ENCODE measurements around the gene MYH9. TPM values are rescaled to one million over a fixed set of nuclear protein-coding genes. Genes with fewer than 3 reads are reported as not detected.

The MYH9 gene
- total RNA-seq, 2 experiments from 2014 or later, result 112 to 223 TPM

GRCh38 chr22:36287881-36288515, 99.8 kb downstream of the MYH9 start:
- H3K36me3 ChIP-seq (ENCODE audit: insufficient read depth, low read length), result peaks cover 84% of the 10 kb centered on the region
- intact Hi-C loops (cut with micrococcal nuclease; ENCODE audit: unreplicated experiment), result no loop called here
- ChIA-PET POLR2A (no interaction called here), CTCF (ENCODE audit: unreplicated experiment) (no interaction called here)
- no peak overlapping the region for H2AFZ ChIP-seq (ENCODE audit: low read length)
- H4K20me1 ChIP-seq (ENCODE audit: insufficient read depth, low read length), result no peaks in the 10 kb centered on the region
- no peak overlapping the region for H3K4me2 ChIP-seq (ENCODE audit: low read length)
- no peaks in the 10 kb centered on the region for H3K79me2 ChIP-seq (ENCODE audit: insufficient read depth, low read depth, low read length)
- DNase-seq (ENCODE audit: low spot score), result no peak
- H3K27ac ChIP-seq (ENCODE audit: low read depth, low read length, poor library complexity, severe bottlenecking), result no peak overlapping the region
- H3K9me3 ChIP-seq (ENCODE audit: low read length), result no peaks in the 10 kb centered on the region
- TF ChIP-seq EZH2phosphoT487 (IDR thresholded peaks at IDR 0.05; ENCODE audit: borderline replicate concordance, low read depth, low read length) (no peak), CTCF (conservative IDR thresholded peaks at IDR 0.05; ENCODE audit: low read length) (no peak)
- no peaks in the 10 kb centered on the region for H3K4me1 ChIP-seq (ENCODE audit: insufficient read depth, low read length, poor library complexity, severe bottlenecking)
- no peak overlapping the region for H3K4me3 ChIP-seq (ENCODE audit: low read depth, low read length, poor library complexity, severe bottlenecking)
- H3K9me2 ChIP-seq (ENCODE audit: insufficient read depth, low read length), result no peaks in the 10 kb centered on the region
- no TSS peak for BruUV-seq (replicated peaks)

GRCh38 chr22:36286096-36286957, 101.4 kb downstream of the MYH9 start:
- peak; percentile 69 for DNase-seq (ENCODE audit: low spot score)
- Histone ChIP-seq H3K4me3 (ENCODE audit: low read depth, low read length, poor library complexity, severe bottlenecking) (no peak overlapping the region), H3K4me1 (ENCODE audit: insufficient read depth, low read length, poor library complexity, severe bottlenecking) (no peaks in the 10 kb centered on the region), H2AFZ (ENCODE audit: low read length) (no peak overlapping the region), H3K27ac (ENCODE audit: low read depth, low read length, poor library complexity, severe bottlenecking) (no peak overlapping the region), H4K20me1 (ENCODE audit: insufficient read depth, low read length) (no peaks in the 10 kb centered on the region), H3K79me2 (ENCODE audit: insufficient read depth, low read depth, low read length) (no peaks in the 10 kb centered on the region), H3K36me3 (ENCODE audit: insufficient read depth, low read length) (peaks cover 85% of the 10 kb centered on the region), H3K4me2 (ENCODE audit: low read length) (no peak overlapping the region), H3K9me2 (ENCODE audit: insufficient read depth, low read length) (no peaks in the 10 kb centered on the region), H3K9me3 (ENCODE audit: low read length) (no peaks in the 10 kb centered on the region)
- BruUV-seq (replicated peaks), result no TSS peak
- ChIA-PET POLR2A (interaction anchor here (0.6 kb wide), 2 partner anchors 39 to 529 kb away, joined by 3 read pairs; no protein-coding TSS in a partner anchor), CTCF (ENCODE audit: unreplicated experiment) (interaction anchor here (0.8 kb wide), 1 partner anchor 112 kb away, joined by 4 read pairs; no protein-coding TSS in a partner anchor)
- intact Hi-C loops (cut with micrococcal nuclease; ENCODE audit: unreplicated experiment), result no loop called here
- TF ChIP-seq CTCF (conservative IDR thresholded peaks at IDR 0.05; ENCODE audit: low read length) (peak; percentile 92), EZH2phosphoT487 (IDR thresholded peaks at IDR 0.05; ENCODE audit: borderline replicate concordance, low read depth, low read length) (no peak)
